ENCODE results near the gene KISS1R. TPM values are rescaled to one million over a fixed set of nuclear protein-coding genes. Genes with fewer than 3 reads are reported as not detected.

KISS1R gene
- total RNA-seq, 4 donors from 2014 or later, result not detected

- no peak for TF ChIP-seq POLR2A (IDR thresholded peaks at IDR 0.05; ENCODE audit: low read depth)
- TF ChIP-seq CTCF (IDR thresholded peaks at IDR 0.05), result no peak
- TF ChIP-seq POLR2AphosphoS5 (IDR thresholded peaks at IDR 0.05), result no peak
- TF ChIP-seq EP300 (IDR thresholded peaks at IDR 0.05), result no peak
- intact Hi-C loops (cut with DNase I), result no loop called here
- H3K27ac ChIP-seq (replicated peaks in 1 of 4), result peak overlapping the region; percentile 50 to 80 (median 77)
- no peak overlapping the region for H3K4me3 ChIP-seq
- peaks cover 0 to 27% (median 7%) of the 10 kb centered on the region in 4 donors for H3K36me3 ChIP-seq
- WGBS, result 93% methylated on average over 14 of the region's 32 CpGs
- H3K27me3 ChIP-seq, result no peaks in the 10 kb centered on the region
- no peaks in the 10 kb centered on the region for H3K9me3 ChIP-seq
- DNase-seq (ENCODE audit: extremely low spot score), result no peak
- H3K4me1 ChIP-seq, result peaks cover 39 to 59% (median 56%) of the 10 kb centered on the region in 4 donors
These were observed 14.9 kb downstream of the KISS1R start for GRCh38 chr19:931860-932647.

- peak overlapping the region; percentile 3 to 40 (median 22) for H3K4me3 ChIP-seq
- intact Hi-C loops (cut with DNase I), result no loop called here
- H3K9me3 ChIP-seq, result no peaks in the 10 kb centered on the region
- peaks cover 31 to 51% (median 48%) of the 10 kb centered on the region in 4 donors for H3K4me1 ChIP-seq
- TF ChIP-seq POLR2AphosphoS5 (IDR thresholded peaks at IDR 0.05) (peak; percentile 78 to 80), CTCF (IDR thresholded peaks at IDR 0.05) (no peak)
- H3K36me3 ChIP-seq, result peaks cover 0 to 27% (median 7%) of the 10 kb centered on the region in 4 donors
- 32% methylated on average over 8 of the region's 54 CpGs for WGBS
- peak overlapping the region; percentile 50 to 80 (median 77) for H3K27ac ChIP-seq (replicated peaks in 1 of 4)
- no peak for DNase-seq (ENCODE audit: extremely low spot score)
- no peaks in the 10 kb centered on the region for H3K27me3 ChIP-seq
These were observed 15.8 kb downstream of the KISS1R start for GRCh38 chr19:932648-933552.

GRCh38 chr19:933553-933882, 16.4 kb downstream of the KISS1R start:
- Histone ChIP-seq H3K27ac (replicated peaks in 1 of 4) (peak overlapping the region; percentile 50 to 80 (median 77)), H3K27me3 (no peaks in the 10 kb centered on the region), H3K36me3 (peaks cover 0 to 29% (median 7%) of the 10 kb centered on the region in 4 donors), H3K4me3 (peak overlapping the region; percentile 3 to 40 (median 22)), H3K9me3 (no peaks in the 10 kb centered on the region), H3K4me1 (peaks cover 31 to 44% (median 42%) of the 10 kb centered on the region in 4 donors)
- TF ChIP-seq POLR2A (IDR thresholded peaks at IDR 0.05; ENCODE audit: low read depth), result no peak
- no peak for TF ChIP-seq CTCF (IDR thresholded peaks at IDR 0.05)
- no peak for TF ChIP-seq POLR2AphosphoS5 (IDR thresholded peaks at IDR 0.05)
- TF ChIP-seq EP300 (IDR thresholded peaks at IDR 0.05), result no peak
- no peak for DNase-seq (ENCODE audit: extremely low spot score)
- intact Hi-C loops (cut with DNase I), result no loop called here
- WGBS, result 56% methylated on average over 11 of the region's 14 CpGs

- Histone ChIP-seq H3K36me3 (peaks cover 0 to 26% (median 6%) of the 10 kb centered on the region in 4 donors), H3K27ac (replicated peaks in 1 of 4) (peak overlapping the region; percentile 50 to 80 (median 77)), H3K4me3 (peak overlapping the region in 3 of 4 donors; percentile 1 to 17 (median 9)), H3K9me3 (no peaks in the 10 kb centered on the region), H3K4me1 (peaks cover 31 to 41% (median 39%) of the 10 kb centered on the region in 4 donors), H3K27me3 (no peaks in the 10 kb centered on the region)
- DNase-seq (ENCODE audit: extremely low spot score), result no peak
- intact Hi-C loops (cut with DNase I), result no loop called here
- 79% methylated on average over 21 of the region's 29 CpGs for WGBS
- TF ChIP-seq EP300 (IDR thresholded peaks at IDR 0.05) (no peak), CTCF (IDR thresholded peaks at IDR 0.05) (no peak), POLR2AphosphoS5 (IDR thresholded peaks at IDR 0.05) (no peak), POLR2A (IDR thresholded peaks at IDR 0.05; ENCODE audit: low read depth) (no peak)
These were observed 17.2 kb downstream of the KISS1R start for GRCh38 chr19:934197-934840.

Measured in esophagus muscularis mucosa (tissue), 4 donors.